Loucy (cell line): ENCODE results near the gene ATP1B1.

Experiments used
- H2AFZ ChIP-seq: fragments of 200-600 bp; sonication (generic); 2 replicates; pipeline ENCODE4 v1.6.0; 2016; ENCODE audit warnings: antibody characterized with exemption, mild to moderate bottlenecking, low read length, moderate library complexity
- H3F3A ChIP-seq: fragments of 200-600 bp; 2 replicates; pipeline ENCODE4 v1.6.0; 2016; ENCODE audit warnings: antibody characterized with exemption, low read depth, mild to moderate bottlenecking
- H3K27me3 ChIP-seq: fragments of 200-600 bp; sonication (generic); 2 replicates; pipeline ENCODE4 v1.6.1; 2014; ENCODE audit warnings: low read length, mild to moderate bottlenecking; ENCODE audit not compliant: insufficient read depth, poor library complexity, severe bottlenecking
- H3K36me3 ChIP-seq: fragments of 200-600 bp; sonication (generic); 2 replicates; pipeline ENCODE4 v1.6.1; 2016; ENCODE audit warnings: low read length; ENCODE audit not compliant: insufficient read depth
- H3K4me1 ChIP-seq: fragments of 200-600 bp; sonication (generic); 2 replicates; pipeline ENCODE4 v1.5.1; 2014; ENCODE audit warnings: low read length, mild to moderate bottlenecking; ENCODE audit not compliant: insufficient read depth, poor library complexity, severe bottlenecking
- H3K4me2 ChIP-seq: fragments of 200-600 bp; sonication (generic); 2 replicates; pipeline ENCODE4 v1.6.0; 2014; ENCODE audit warnings: antibody characterized with exemption, low read length, low read depth, mild to moderate bottlenecking; ENCODE audit not compliant: poor library complexity, severe bottlenecking
- H3K4me3 ChIP-seq: fragments of 200-600 bp; sonication (generic); 2 replicates; pipeline ENCODE4 v1.5.1; 2014; ENCODE audit warnings: low read length, mild to moderate bottlenecking, mixed read lengths; ENCODE audit not compliant: poor library complexity, severe bottlenecking
- H3K79me2 ChIP-seq: fragments of 200-600 bp; sonication (generic); 2 replicates; pipeline ENCODE4 v1.6.1; 2014; ENCODE audit warnings: low read length; ENCODE audit not compliant: insufficient read depth
- H3K9ac ChIP-seq: fragments of 200-600 bp; sonication (generic); 2 replicates; pipeline ENCODE4 v1.6.0; 2014; ENCODE audit warnings: mild to moderate bottlenecking, low read depth, low read length, moderate library complexity; ENCODE audit not compliant: poor library complexity, severe bottlenecking
- H3K9me2 ChIP-seq: fragments of 200-600 bp; sonication (generic); replicated peaks from 2 replicates; pipeline ENCODE4 v1.6.1; 2016; ENCODE audit warnings: low read depth, low read length, mixed read lengths
- H3K9me3 ChIP-seq: fragments of 200-600 bp; sonication (generic); 2 replicates; pipeline ENCODE4 v1.6.1; 2014; ENCODE audit warnings: mild to moderate bottlenecking, antibody characterized with exemption, low read length, low read depth; ENCODE audit not compliant: insufficient read depth
- H4K20me1 ChIP-seq: fragments of 200-600 bp; sonication (generic); 2 replicates; pipeline ENCODE4 v1.6.0; 2014; ENCODE audit warnings: antibody characterized with exemption, low read length, mild to moderate bottlenecking; ENCODE audit not compliant: insufficient read depth, poor library complexity, severe bottlenecking
- EZH2phosphoT487 ChIP-seq: fragments of 200-600 bp; IDR thresholded peaks from 2 replicates; pipeline ENCODE4 v1.6.1; 2018; ENCODE audit warnings: antibody characterized with exemption, mild to moderate bottlenecking, moderate library complexity, borderline replicate concordance
- TF ChIP-seq, protein P1 (sequence below): fragments of 200-600 bp; sonication (generic); conservative IDR thresholded peaks from 2 replicates; pipeline ENCODE4 v1.5.1; 2014; ENCODE audit warnings: mild to moderate bottlenecking, antibody characterized with exemption, low read length

ATP1B1 gene

DNA sequence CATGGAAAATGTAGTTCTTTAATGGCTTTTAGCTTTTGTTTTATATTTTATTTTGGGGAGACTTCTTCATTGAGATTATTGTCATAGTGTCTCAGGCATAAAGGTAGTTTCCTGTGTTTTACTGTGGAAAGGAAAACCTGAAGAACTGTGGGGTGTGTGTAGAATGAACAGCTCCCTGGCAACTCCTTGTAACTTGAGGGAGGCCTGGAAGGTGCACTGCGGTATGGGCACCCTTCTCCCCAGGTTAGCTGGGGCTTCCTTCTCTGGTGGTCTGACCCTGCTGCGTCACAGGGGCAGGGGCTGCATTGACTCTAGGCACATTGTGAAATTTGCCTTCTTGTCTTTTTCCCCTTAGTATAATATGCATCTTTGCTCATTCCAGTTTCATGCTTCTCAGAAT, 1.7 kb downstream of the ATP1B1 start:
- Histone ChIP-seq H3K27me3 (no peaks in the 10 kb centered on the region), H3K4me2 (peak overlapping the region; percentile 94), H3K9me2 (no peaks in the 10 kb centered on the region), H2AFZ (no peak overlapping the region), H3K4me1 (peaks cover 49% of the 10 kb centered on the region), H3K4me3 (peak overlapping the region; percentile 85), H3K9ac (peak overlapping the region; percentile 21), H4K20me1 (peaks cover 16% of the 10 kb centered on the region), H3K79me2 (peaks cover 33% of the 10 kb centered on the region), H3F3A (no peaks in the 10 kb centered on the region), H3K9me3 (no peaks in the 10 kb centered on the region), H3K36me3 (no peaks in the 10 kb centered on the region; the same call in 1 of the 2 replicates)
- TF ChIP-seq EZH2phosphoT487, result no peak
- TF ChIP-seq, protein P1, sequence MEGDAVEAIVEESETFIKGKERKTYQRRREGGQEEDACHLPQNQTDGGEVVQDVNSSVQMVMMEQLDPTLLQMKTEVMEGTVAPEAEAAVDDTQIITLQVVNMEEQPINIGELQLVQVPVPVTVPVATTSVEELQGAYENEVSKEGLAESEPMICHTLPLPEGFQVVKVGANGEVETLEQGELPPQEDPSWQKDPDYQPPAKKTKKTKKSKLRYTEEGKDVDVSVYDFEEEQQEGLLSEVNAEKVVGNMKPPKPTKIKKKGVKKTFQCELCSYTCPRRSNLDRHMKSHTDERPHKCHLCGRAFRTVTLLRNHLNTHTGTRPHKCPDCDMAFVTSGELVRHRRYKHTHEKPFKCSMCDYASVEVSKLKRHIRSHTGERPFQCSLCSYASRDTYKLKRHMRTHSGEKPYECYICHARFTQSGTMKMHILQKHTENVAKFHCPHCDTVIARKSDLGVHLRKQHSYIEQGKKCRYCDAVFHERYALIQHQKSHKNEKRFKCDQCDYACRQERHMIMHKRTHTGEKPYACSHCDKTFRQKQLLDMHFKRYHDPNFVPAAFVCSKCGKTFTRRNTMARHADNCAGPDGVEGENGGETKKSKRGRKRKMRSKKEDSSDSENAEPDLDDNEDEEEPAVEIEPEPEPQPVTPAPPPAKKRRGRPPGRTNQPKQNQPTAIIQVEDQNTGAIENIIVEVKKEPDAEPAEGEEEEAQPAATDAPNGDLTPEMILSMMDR, result no peak

DNA sequence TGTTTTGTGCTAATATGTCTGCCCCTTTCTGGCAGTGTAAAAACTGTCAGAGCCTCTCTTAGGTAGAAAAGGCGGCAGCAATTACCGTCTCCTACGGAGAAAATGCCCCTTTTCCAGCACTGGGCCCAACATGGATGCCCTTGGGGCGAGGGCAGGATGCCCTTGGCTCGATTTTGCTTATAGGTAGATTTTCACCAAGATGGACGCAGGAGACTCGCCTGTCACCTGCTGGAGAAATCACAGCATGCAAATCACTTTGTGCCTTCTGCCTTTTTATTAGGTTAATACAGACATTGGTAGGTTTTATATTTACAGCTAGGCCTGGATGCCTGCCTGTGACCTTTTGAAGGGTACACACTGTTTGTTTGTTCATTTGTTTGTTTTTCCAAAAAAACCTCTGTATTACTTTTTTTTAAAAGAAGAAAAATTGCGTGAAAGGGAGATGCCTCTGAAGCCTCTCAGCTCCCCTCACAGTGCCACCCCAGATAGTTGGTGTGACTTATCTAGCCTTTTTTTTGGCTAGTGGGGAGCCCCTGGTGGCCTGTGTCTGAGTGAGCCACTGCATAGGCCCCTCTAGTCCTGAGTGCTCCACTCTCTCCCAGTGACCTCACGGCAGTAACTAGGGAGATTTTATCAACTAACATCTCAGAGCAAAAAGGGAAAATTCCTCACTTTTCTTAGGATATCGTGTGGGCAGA, 2.5 kb downstream of the ATP1B1 start:
- no peaks in the 10 kb centered on the region; the same call in 1 of the 2 replicates for H3K36me3 ChIP-seq
- H3K9me2 ChIP-seq, result no peaks in the 10 kb centered on the region
- H3F3A ChIP-seq, result no peaks in the 10 kb centered on the region
- peaks cover 33% of the 10 kb centered on the region for H3K79me2 ChIP-seq
- H3K9me3 ChIP-seq, result no peaks in the 10 kb centered on the region
- peaks cover 16% of the 10 kb centered on the region for H4K20me1 ChIP-seq
- H2AFZ ChIP-seq, result no peak overlapping the region
- H3K9ac ChIP-seq, result peak overlapping the region; percentile 52
- peak overlapping the region; percentile 94 for H3K4me2 ChIP-seq
- H3K27me3 ChIP-seq, result no peaks in the 10 kb centered on the region
- TF ChIP-seq, protein P1, result peak; percentile 62
- TF ChIP-seq EZH2phosphoT487, result no peak
- peaks cover 49% of the 10 kb centered on the region for H3K4me1 ChIP-seq
- H3K4me3 ChIP-seq, result peak overlapping the region; percentile 85

DNA sequence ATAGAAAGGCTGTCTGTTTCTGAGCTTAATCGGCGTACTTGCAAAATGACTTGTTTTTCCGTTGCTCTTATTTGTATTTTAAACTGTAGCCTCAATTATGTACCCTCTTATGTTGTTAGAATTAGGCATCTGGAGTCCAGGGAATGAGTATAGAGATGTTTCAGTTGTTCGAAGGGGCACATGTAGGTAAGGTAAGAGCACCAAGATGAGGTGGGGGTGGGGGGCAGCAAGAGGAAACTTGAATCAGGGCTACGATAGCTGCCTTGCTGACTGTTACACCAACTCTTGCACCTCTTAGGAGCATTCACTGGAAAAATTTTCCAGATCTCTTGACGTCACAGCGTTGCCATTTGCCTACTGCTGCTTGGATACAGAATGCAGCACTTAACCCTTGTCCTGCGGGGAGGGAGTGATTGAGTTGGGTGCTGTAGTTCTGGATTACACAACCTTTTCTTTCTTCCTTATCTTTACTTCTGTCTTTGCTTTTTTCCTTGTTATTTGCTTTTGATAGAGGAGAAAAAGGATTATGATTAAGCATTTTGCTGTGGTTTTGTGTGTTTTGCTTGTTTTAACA, 3.2 kb downstream of the ATP1B1 start:
- Histone ChIP-seq H3K9me2 (no peaks in the 10 kb centered on the region), H3K27me3 (no peaks in the 10 kb centered on the region), H3K79me2 (peaks cover 33% of the 10 kb centered on the region), H3K4me3 (peak overlapping the region; percentile 85), H3F3A (no peaks in the 10 kb centered on the region), H3K9me3 (no peaks in the 10 kb centered on the region), H3K36me3 (no peaks in the 10 kb centered on the region; the same call in 1 of the 2 replicates), H2AFZ (0 out of 2 replicates have a peak overlapping the region, but pooled peaks have one; percentile 43), H3K4me2 (peak overlapping the region; percentile 94), H3K9ac (peak overlapping the region; percentile 52), H3K4me1 (peaks cover 49% of the 10 kb centered on the region), H4K20me1 (peaks cover 16% of the 10 kb centered on the region)
- TF ChIP-seq EZH2phosphoT487, result no peak
- TF ChIP-seq, protein P1, result no peak
